ENCODE measurements around the gene COMT.

DNA sequence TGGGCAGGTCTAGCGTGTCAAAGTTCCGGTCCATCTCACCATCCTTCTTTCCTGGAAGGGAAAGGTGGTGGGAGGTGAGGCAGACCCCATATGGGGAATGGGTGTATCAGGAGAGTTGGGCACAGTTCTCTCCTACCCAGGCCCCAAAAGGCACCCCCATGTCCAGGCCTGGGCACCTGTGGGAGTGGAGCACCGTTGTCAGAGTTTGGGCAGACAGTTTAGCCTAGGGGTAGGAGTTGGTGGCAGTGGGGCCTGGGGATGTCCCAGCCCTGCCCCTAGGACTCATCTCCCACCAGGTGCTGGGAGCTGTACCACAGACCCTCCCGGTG, 34.1 kb downstream of the COMT start:
- TF ChIP-seq EZH2 (IDR thresholded peaks at IDR 0.05) (no peak), POLR2AphosphoS5 (IDR thresholded peaks at IDR 0.05; ENCODE audit: borderline replicate concordance, low read depth, low read length) (no peak), FOXP2 (optimal IDR thresholded peaks at IDR 0.05; ENCODE audit: control extremely low read depth, extremely low read length, insufficient read depth) (no peak)
